Neuron (in vitro differentiated cells): ENCODE data around the gene SPATA9.

ENCODE experiments used
- H2AFZ ChIP-seq: one replicate; pipeline ENCODE4 v1.6.1; 2013; ENCODE audit warnings: low read depth, mild to moderate bottlenecking, inconsistent platforms, low read length, moderate library complexity
- H3K27me3 ChIP-seq: one replicate; pipeline ENCODE4 v1.6.1; 2013; ENCODE audit warnings: low read length; ENCODE audit not compliant: insufficient read depth
- H3K36me3 ChIP-seq: one replicate; pipeline ENCODE4 v1.6.1; 2013; ENCODE audit warnings: low read length; ENCODE audit not compliant: insufficient read depth
- H3K4me1 ChIP-seq: one replicate; pipeline ENCODE4 v1.6.1; 2013; ENCODE audit warnings: low read length; ENCODE audit not compliant: insufficient read depth
- H3K4me3 ChIP-seq: 2 replicates; pipeline ENCODE4 v1.5.1; 2013; ENCODE audit warnings: mild to moderate bottlenecking, low read length, moderate library complexity
- H3K9me3 ChIP-seq: one replicate; pipeline ENCODE4 v1.6.1; 2013; ENCODE audit warnings: low read length

SPATA9 gene

GRCh38 chr5:95686651-95687050 is 3.9 kb upstream of the SPATA9 start:
- H3K4me3 ChIP-seq, result no peak overlapping the region
- no peaks in the 10 kb centered on the region for H3K27me3 ChIP-seq

GRCh38 chr5:95684361-95684760 is 1.6 kb upstream of the SPATA9 start:
- no peaks in the 10 kb centered on the region for H3K27me3 ChIP-seq
- H3K4me3 ChIP-seq, result no peak overlapping the region
- H3K4me1 ChIP-seq, result peaks cover 10% of the 10 kb centered on the region
- H2AFZ ChIP-seq, result no peak overlapping the region
- H3K36me3 ChIP-seq, result no peaks in the 10 kb centered on the region
- H3K9me3 ChIP-seq, result no peaks in the 10 kb centered on the region

More at GRCh38 chr5:95686651-95687050, 3.9 kb upstream of the SPATA9 start:
- no peaks in the 10 kb centered on the region for H3K36me3 ChIP-seq
- peaks cover 10% of the 10 kb centered on the region for H3K4me1 ChIP-seq
- H2AFZ ChIP-seq, result no peak overlapping the region
- no peaks in the 10 kb centered on the region for H3K9me3 ChIP-seq

DNA sequence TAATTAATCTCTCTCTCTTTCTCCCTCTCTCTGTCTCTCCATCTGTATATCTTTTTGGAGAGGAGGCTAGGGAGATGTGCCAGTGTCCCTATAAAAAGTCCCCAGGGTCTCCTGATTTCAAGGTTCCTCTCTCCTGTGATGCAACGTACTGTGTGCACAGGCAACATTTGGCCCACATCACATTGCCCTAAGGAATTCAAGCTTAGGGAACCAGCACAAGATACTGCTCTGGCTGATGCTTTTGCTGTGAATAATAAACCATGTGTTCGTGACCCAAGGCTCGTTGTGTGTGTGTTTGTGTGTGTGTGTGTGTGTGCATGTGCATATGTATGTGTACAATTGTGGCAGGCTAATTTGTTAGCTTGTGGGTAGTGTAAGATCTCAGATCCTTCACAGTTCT is 9.7 kb downstream of the SPATA9 start:
- Histone ChIP-seq H3K4me1 (peaks cover 5% of the 10 kb centered on the region), H3K36me3 (no peaks in the 10 kb centered on the region), H3K9me3 (no peaks in the 10 kb centered on the region), H3K4me3 (no peak overlapping the region), H3K27me3 (no peaks in the 10 kb centered on the region), H2AFZ (no peak overlapping the region)

- no peak overlapping the region for H2AFZ ChIP-seq
- no peaks in the 10 kb centered on the region for H3K27me3 ChIP-seq
- H3K9me3 ChIP-seq, result no peaks in the 10 kb centered on the region
- no peaks in the 10 kb centered on the region for H3K36me3 ChIP-seq
- peaks cover 5% of the 10 kb centered on the region for H3K4me1 ChIP-seq
- no peak overlapping the region for H3K4me3 ChIP-seq
Observed at GRCh38 chr5:95672641-95673040, 10.2 kb downstream of the SPATA9 start.

- Histone ChIP-seq H3K4me1 (peaks cover 5% of the 10 kb centered on the region), H3K9me3 (no peaks in the 10 kb centered on the region), H3K27me3 (no peaks in the 10 kb centered on the region), H2AFZ (no peak overlapping the region), H3K36me3 (no peaks in the 10 kb centered on the region), H3K4me3 (no peak overlapping the region)
Observed at GRCh38 chr5:95671826-95672225, 11.0 kb downstream of the SPATA9 start.

DNA sequence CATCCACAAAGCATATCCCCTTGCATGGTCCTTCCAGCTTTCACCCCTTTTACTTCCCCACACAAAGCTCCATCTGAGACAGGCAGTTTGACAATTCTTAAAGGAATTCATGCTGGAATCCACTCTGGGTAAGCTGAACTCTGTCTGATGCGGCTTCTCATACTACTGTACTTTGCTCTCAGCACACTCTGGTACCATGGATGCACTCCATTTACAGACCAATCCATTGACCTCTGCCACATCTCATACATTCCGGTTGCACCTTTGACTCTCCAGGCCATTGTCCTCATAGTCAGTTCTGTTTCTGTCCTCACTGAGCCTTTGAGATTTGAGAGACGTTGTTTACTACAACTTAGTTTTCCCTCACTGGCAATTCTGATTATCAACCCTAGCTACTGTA is 12.2 kb downstream of the SPATA9 start:
- no peaks in the 10 kb centered on the region for H3K27me3 ChIP-seq
- no peak overlapping the region for H2AFZ ChIP-seq
- peaks cover 5% of the 10 kb centered on the region for H3K4me1 ChIP-seq
- H3K36me3 ChIP-seq, result no peaks in the 10 kb centered on the region
- H3K9me3 ChIP-seq, result no peaks in the 10 kb centered on the region
- no peak overlapping the region for H3K4me3 ChIP-seq

DNA sequence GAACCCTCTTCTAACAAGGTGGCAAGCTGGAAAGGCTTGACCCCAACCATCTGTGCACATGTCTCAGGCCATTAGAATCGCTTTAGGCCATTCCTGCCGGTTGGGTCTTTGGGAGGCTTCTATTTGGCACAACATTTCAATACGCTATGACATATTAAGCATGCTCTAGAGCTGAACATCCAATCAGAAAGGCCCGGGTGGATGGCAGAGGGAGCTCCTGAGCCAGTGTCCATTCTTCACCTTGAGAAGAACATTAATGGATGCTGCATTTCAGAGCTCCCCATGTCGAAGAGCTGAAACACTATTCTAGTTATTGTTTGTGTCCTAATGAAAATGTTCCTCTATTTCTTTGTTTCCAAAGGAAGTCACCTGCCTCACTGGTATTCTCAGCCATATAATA is 12.8 kb downstream of the SPATA9 start:
- Histone ChIP-seq H3K27me3 (no peaks in the 10 kb centered on the region), H2AFZ (peak overlapping the region; percentile 44), H3K4me3 (no peak overlapping the region), H3K4me1 (peaks cover 5% of the 10 kb centered on the region), H3K9me3 (no peaks in the 10 kb centered on the region), H3K36me3 (no peaks in the 10 kb centered on the region)

GRCh38 chr5:95669540-95669939 is 13.3 kb downstream of the SPATA9 start:
- no peaks in the 10 kb centered on the region for H3K36me3 ChIP-seq

DNA sequence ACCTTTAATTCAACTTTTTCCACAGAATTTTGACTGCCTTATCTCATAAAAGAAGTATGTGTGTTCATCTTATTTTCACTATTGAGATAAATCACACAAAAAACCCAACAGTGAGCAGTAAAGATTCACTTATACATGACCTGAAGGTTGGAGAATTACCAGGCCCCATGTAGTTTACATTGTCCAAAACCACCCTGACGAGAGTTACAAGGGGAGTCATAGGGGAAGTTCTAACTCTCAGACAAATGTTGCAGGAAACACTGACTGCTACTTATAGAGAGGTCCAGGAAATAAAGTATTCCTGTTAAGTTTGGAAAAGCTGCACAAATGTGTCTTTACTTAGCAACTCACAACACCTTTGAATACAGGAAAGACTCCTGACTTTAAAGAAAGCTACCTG is 14.1 kb downstream of the SPATA9 start:
- no peaks in the 10 kb centered on the region for H3K27me3 ChIP-seq

More at GRCh38 chr5:95669540-95669939, 13.3 kb downstream of the SPATA9 start:
- H2AFZ ChIP-seq, result peak overlapping the region; percentile 44
- peaks cover 7% of the 10 kb centered on the region for H3K4me1 ChIP-seq
- H3K4me3 ChIP-seq, result no peak overlapping the region
- no peaks in the 10 kb centered on the region for H3K9me3 ChIP-seq
- H3K27me3 ChIP-seq, result no peaks in the 10 kb centered on the region

DNA sequence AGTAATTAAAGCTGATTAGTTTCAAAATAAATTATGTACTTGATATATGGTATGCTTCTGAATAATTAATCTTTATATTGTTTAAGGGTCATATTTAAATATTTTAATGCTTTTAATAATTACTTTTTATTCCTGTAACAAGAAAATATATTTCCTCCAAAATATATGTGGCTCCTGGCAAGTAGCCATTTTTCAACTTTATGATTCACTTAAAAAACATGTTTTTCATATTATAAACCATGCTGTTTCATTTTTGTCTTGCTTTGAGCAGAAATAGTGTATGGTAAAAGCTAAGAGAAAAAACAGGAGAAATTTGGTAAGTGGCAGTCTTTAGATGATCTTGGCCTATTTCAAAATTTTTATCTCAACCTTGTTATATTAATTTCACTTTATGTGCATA is 14.6 kb downstream of the SPATA9 start:
- Histone ChIP-seq H3K9me3 (no peaks in the 10 kb centered on the region), H3K4me1 (peaks cover 8% of the 10 kb centered on the region), H2AFZ (no peak overlapping the region), H3K36me3 (no peaks in the 10 kb centered on the region), H3K4me3 (no peak overlapping the region), H3K27me3 (no peaks in the 10 kb centered on the region)

More for the DNA sequence above, 14.1 kb downstream of the SPATA9 start:
- peaks cover 9% of the 10 kb centered on the region for H3K4me1 ChIP-seq
- no peaks in the 10 kb centered on the region for H3K36me3 ChIP-seq
- no peaks in the 10 kb centered on the region for H3K9me3 ChIP-seq
- H3K4me3 ChIP-seq, result no peak overlapping the region
- H2AFZ ChIP-seq, result no peak overlapping the region

GRCh38 chr5:95667678-95668077 is 15.1 kb downstream of the SPATA9 start:
- Histone ChIP-seq H3K4me1 (peaks cover 6% of the 10 kb centered on the region), H3K4me3 (no peak overlapping the region), H2AFZ (no peak overlapping the region), H3K36me3 (no peaks in the 10 kb centered on the region), H3K27me3 (no peaks in the 10 kb centered on the region), H3K9me3 (no peaks in the 10 kb centered on the region)

DNA sequence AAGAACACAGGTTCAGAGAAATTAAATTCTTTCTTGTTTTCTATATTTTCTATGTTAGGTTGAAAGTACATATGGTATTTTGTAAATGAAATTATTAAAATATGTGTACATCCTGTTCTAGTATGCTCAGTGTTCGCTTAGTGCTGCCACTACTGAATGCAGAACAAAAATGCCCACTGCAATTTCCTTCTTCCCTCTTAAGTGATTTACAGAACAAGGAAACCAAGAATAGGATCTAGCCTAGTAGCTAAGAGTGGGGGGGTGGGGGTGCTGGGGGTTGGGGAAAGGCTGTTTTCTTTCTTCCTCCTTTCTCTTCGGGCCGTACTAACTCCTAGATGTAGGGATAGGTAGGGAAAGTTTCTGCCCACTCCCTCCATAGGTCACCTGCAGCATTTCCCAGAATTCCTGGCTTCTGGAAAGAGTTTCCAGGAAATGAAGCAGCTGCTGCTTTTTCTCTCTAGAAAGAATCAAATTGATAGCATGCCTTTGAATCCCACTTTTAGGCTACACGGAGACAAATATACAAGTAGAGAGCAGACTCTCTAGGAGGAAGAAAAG is 15.7 kb downstream of the SPATA9 start:
- Histone ChIP-seq H3K4me1 (peaks cover 6% of the 10 kb centered on the region), H2AFZ (no peak overlapping the region), H3K4me3 (no peak overlapping the region)

GRCh38 chr5:95664204-95664786 is 18.5 kb downstream of the SPATA9 start:
- no peak overlapping the region for H3K4me3 ChIP-seq
- H3K4me1 ChIP-seq, result peaks cover 4% of the 10 kb centered on the region
- H2AFZ ChIP-seq, result peak overlapping the region; percentile 74
- no peaks in the 10 kb centered on the region for H3K36me3 ChIP-seq
- H3K9me3 ChIP-seq, result no peaks in the 10 kb centered on the region
- no peaks in the 10 kb centered on the region for H3K27me3 ChIP-seq

More for the DNA sequence above, 15.7 kb downstream of the SPATA9 start:
- Histone ChIP-seq H3K27me3 (no peaks in the 10 kb centered on the region), H3K36me3 (no peaks in the 10 kb centered on the region), H3K9me3 (no peaks in the 10 kb centered on the region)

DNA sequence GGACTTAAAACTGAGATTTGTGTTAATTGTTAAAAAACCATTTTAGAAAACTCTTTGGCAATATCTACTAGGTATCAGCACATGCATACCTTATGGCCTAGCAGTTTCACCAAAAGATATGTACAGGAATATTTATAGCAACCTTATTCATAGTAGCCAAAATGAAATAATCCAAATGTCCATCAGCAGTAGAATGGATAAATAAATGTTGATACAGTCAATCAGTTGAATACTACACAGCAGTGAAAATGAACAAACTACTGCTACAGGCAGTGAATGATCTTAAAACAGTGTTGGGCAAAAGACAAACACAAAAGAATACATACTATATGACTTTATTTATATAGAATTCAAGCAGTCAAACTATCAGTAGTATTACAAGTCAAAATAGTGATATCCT is 19.8 kb downstream of the SPATA9 start:
- peaks cover 4% of the 10 kb centered on the region for H3K4me1 ChIP-seq
- H3K9me3 ChIP-seq, result no peaks in the 10 kb centered on the region
- H3K27me3 ChIP-seq, result no peaks in the 10 kb centered on the region
- H2AFZ ChIP-seq, result no peak overlapping the region
- H3K4me3 ChIP-seq, result no peak overlapping the region
- H3K36me3 ChIP-seq, result no peaks in the 10 kb centered on the region
